ENCODE data around the gene LALBA. TPM values are rescaled to one million over a fixed set of nuclear protein-coding genes. Genes with fewer than 3 reads are reported as not detected.
"Not testable (repeated sequence)": the region's sequence is repeated elsewhere in the genome, so short reads cannot be mapped to it uniquely, and the experiment has no call there.

LALBA gene
- total and polyA plus RNA-seq, 2 experiments from 2014 or later = not detected

DNA sequence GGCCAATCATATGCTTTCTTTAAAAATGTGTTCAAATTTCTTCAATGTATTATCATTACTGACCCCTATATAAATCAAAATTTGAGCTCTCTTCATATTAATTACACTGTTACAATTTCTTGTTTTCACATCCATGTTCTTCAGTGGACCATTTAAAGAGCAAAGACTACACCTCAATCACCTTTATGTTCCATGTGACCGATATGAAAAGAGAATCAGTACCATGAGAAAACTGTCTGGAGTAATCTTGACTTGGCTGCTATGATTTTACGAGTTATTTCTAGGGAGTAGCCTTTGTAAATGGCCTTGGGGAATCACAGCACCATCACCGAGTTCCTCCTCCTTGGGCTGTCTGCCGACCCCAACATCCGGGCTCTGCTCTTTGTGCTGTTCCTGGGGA, 44.5 kb downstream of the LALBA start, which contains the start of gene OR8S1:
OR8S1 (plus strand) TSS at position 301 of the 400 bp plus-strand sequence; CDS start at position 301, 0 bp downstream.
- H3K27ac ChIP-seq = no peak within 1 kb of the TSS
- TF ChIP-seq, protein P1, sequence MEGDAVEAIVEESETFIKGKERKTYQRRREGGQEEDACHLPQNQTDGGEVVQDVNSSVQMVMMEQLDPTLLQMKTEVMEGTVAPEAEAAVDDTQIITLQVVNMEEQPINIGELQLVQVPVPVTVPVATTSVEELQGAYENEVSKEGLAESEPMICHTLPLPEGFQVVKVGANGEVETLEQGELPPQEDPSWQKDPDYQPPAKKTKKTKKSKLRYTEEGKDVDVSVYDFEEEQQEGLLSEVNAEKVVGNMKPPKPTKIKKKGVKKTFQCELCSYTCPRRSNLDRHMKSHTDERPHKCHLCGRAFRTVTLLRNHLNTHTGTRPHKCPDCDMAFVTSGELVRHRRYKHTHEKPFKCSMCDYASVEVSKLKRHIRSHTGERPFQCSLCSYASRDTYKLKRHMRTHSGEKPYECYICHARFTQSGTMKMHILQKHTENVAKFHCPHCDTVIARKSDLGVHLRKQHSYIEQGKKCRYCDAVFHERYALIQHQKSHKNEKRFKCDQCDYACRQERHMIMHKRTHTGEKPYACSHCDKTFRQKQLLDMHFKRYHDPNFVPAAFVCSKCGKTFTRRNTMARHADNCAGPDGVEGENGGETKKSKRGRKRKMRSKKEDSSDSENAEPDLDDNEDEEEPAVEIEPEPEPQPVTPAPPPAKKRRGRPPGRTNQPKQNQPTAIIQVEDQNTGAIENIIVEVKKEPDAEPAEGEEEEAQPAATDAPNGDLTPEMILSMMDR (IDR thresholded peaks at IDR 0.05; ENCODE audit: low read depth, low read length) = no peak
- H3K4me3 ChIP-seq = no peak within 1 kb of the TSS
- H3K27me3 ChIP-seq = no peaks in the 10 kb centered on the region
- no peak for DNase-seq (ENCODE audit: low read depth in 1 of 2, low spot score in 1 of 2)
- no peaks in the 10 kb centered on the region for H3K4me1 ChIP-seq (ENCODE audit: low read depth)
- no peaks in the 10 kb centered on the region for H3K9me3 ChIP-seq (ENCODE audit: low read depth)
- no peaks in the 10 kb centered on the region for H3K36me3 ChIP-seq

DNA sequence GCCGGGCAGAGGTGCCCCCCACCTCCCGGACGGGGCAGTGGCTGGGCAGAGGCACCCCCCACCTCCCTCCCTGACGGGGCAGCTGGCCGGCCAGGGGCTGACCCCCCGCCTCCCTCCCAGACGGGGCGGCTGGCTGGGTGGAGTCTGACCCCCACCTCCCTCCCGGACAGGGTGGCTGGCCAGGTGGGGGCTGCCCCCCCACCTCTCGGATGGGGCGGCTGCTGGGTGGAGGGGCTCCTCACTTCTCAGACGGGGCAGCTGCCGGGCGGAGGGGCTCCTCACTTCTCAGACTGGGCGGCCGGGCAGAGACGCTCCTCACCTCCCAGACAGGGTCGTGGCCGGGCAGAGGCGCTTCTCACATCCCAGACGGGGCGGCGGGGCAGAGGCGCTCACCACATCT, 49.5 kb downstream of the LALBA start:
- DNase-seq (ENCODE audit: low read depth in 1 of 2, low spot score in 1 of 2); H3K27ac ChIP-seq; H3K4me1 ChIP-seq (ENCODE audit: low read depth); H3K9me3 ChIP-seq (ENCODE audit: low read depth); H3K36me3 ChIP-seq; H3K4me3 ChIP-seq; H3K27me3 ChIP-seq: not testable (repeated sequence)

Other genes starting within 250 kb of the LALBA start
- 12.5 and 14.7 TPM in 2 replicates for gene ZNF641, start 219.1 kb downstream of the LALBA start, total RNA-seq
- gene ZNF641, start 219.1 kb downstream of the LALBA start, polyA plus RNA-seq = 5.3 and 11.1 TPM in 2 replicates
- gene ANP32D, start 97.5 kb downstream of the LALBA start, total RNA-seq = not detected in 2 replicates
- not detected in 2 replicates for gene ANP32D, start 97.5 kb downstream of the LALBA start, polyA plus RNA-seq
- gene C12orf54, start 87.5 kb downstream of the LALBA start, total RNA-seq = not detected in 2 replicates
- not detected in 2 replicates for gene C12orf54, start 87.5 kb downstream of the LALBA start, polyA plus RNA-seq
- not detected in 2 replicates for gene OR8S1, start 44.4 kb downstream of the LALBA start, total RNA-seq
- not detected in 2 replicates for gene OR8S1, start 44.4 kb downstream of the LALBA start, polyA plus RNA-seq
- 40.8 and 51.5 TPM in 2 replicates for gene KANSL2, start 112.2 kb upstream of the LALBA start, total RNA-seq
- gene KANSL2, start 112.2 kb upstream of the LALBA start, polyA plus RNA-seq = 34.5 and 52.6 TPM in 2 replicates
- 17.6 and 20.4 TPM in 2 replicates for gene CCNT1, start 146.7 kb upstream of the LALBA start, total RNA-seq
- 6.3 and 9.9 TPM in 2 replicates for gene CCNT1, start 146.7 kb upstream of the LALBA start, polyA plus RNA-seq
- gene ADCY6, start 219.0 kb upstream of the LALBA start, total RNA-seq = 51.1 and 60.1 TPM in 2 replicates
- 38.1 and 50.3 TPM in 2 replicates for gene ADCY6, start 219.0 kb upstream of the LALBA start, polyA plus RNA-seq
- 19.2 and 21.9 TPM in 2 replicates for gene CACNB3, start 248.4 kb upstream of the LALBA start, total RNA-seq
- gene CACNB3, start 248.4 kb upstream of the LALBA start, polyA plus RNA-seq = 20.0 and 23.6 TPM in 2 replicates